Measurements from ENCODE around the gene MAFB. TPM values are rescaled to one million over a fixed set of nuclear protein-coding genes. Genes with fewer than 3 reads are reported as not detected.

The MAFB gene
- total and polyA plus RNA-seq, 9 of the 15 experiments (the other 6 are each of a cell fraction or from before 2014, with no cell fraction given): 0.04 TPM; not detected in 8

GRCh38 chr20:40676491-40677269 is 12.4 kb downstream of the MAFB start:
- ATAC-seq: no peak
- in situ Hi-C loops (cut with MboI): loop anchor here (25.0 kb wide), 1 partner anchor 1414 kb away; no protein-coding TSS in a partner anchor
- Histone ChIP-seq H3K36me3 (ENCODE audit: control insufficient read depth, insufficient read depth, low read length) (no peaks in the 10 kb centered on the region), H3K4me1 (replicated peaks in 1 of 2; ENCODE audit: control insufficient read depth in 2 of 2, insufficient read depth in 2 of 2, low read length in 2 of 2) (no peaks in the 10 kb centered on the region), H4K20me1 (replicated peaks; ENCODE audit: control insufficient read depth, insufficient read depth, low read length) (no peaks in the 10 kb centered on the region), H3K27me3 (ENCODE audit: control insufficient read depth in 2 of 2, insufficient read depth in 2 of 2, low read length in 2 of 2) (0 out of 5 replicates have a peak, but pooled peaks cover 0 to under 1% of the 10 kb centered on the region in 2 experiments), H3K4me3 (no peak overlapping the region), H3K9ac (ENCODE audit: insufficient read depth in 1 of 2, low read depth in 2 of 2, low read length in 2 of 2) (no peak overlapping the region), H3K27ac (ENCODE audit: extremely low read depth, low read depth, low read length) (no peak overlapping the region), H3K9me1 (ENCODE audit: control insufficient read depth, insufficient read depth, low read length) (no peaks in the 10 kb centered on the region), H3K4me2 (ENCODE audit: insufficient read depth, low read length) (no peak overlapping the region), H3K9me3 (replicated peaks; ENCODE audit: control insufficient read depth, insufficient read depth, low read depth, low read length) (no peaks in the 10 kb centered on the region), H3K79me2 (ENCODE audit: control insufficient read depth, insufficient read depth, low read length) (no peaks in the 10 kb centered on the region), H2AFZ (ENCODE audit: low read depth, low read length) (no peak overlapping the region)
- BruUV-seq (replicated peaks): no TSS peak
- CTCF ChIA-PET (ENCODE audit: low intra/inter-chr PET ratio): no interaction called here
- 0% methylated on average over 5 of the region's 7 CpGs for WGBS (ENCODE audit: insufficient coverage, low coverage, missing lambda C conversion rate)
- DNase-seq (ENCODE audit: extremely low read depth in 1 of 4, low spot score in 3 of 4): no peak
- POLR2A ChIA-PET: no interaction called here
- FAIRE-seq: no peak
- intact Hi-C loops (cut with micrococcal nuclease): no loop called here
- TF ChIP-seq KAT7 (CRISPR knock-in tag; IDR thresholded peaks at IDR 0.05; ENCODE audit: borderline replicate concordance) (no peak), CAMTA2 (CRISPR knock-in tag; conservative IDR thresholded peaks at IDR 0.05) (no peak), GATAD2A (IDR thresholded peaks at IDR 0.05) (no peak), FIP1L1 (IDR thresholded peaks at IDR 0.05; ENCODE audit: low read depth, low read length, poor library complexity, severe bottlenecking) (no peak), ZFP36 (IDR thresholded peaks at IDR 0.05; ENCODE audit: low read depth, low read length, partially characterized antibody) (no peak), TEAD1 (CRISPR knock-in tag; IDR thresholded peaks at IDR 0.05) (no peak), ADNP (tag; IDR thresholded peaks at IDR 0.05) (no peak), BHLHE40 (IDR thresholded peaks at IDR 0.05; ENCODE audit: low read length) (no peak), REST (IDR thresholded peaks at IDR 0.05; ENCODE audit: borderline replicate concordance) (no peak), REST (CRISPR knock-in tag; IDR thresholded peaks at IDR 0.05; ENCODE audit: low read depth) (no peak), MCM5 (IDR thresholded peaks at IDR 0.05; ENCODE audit: low read depth) (no peak), CREB3L1 (IDR thresholded peaks at IDR 0.05; ENCODE audit: borderline replicate concordance, low read depth) (no peak), MEF2D (tag; conservative IDR thresholded peaks at IDR 0.05; ENCODE audit: low read depth) (no peak)
